Panc1 (cell line): Measurements from ENCODE around the gene TRAF7.
"Not testable (repeated sequence)": the region's sequence is repeated elsewhere in the genome, so short reads cannot be mapped to it uniquely, and the experiment has no call there.

Experiments used
- POLR2AphosphoS5 ChIP-seq: IDR thresholded peaks from 2 replicates; pipeline ENCODE4 v1.6.1; 2012; ENCODE audit warnings: mild to moderate bottlenecking, low read depth, low read length, moderate library complexity
- SIN3A ChIP-seq: IDR thresholded peaks from 2 replicates; pipeline ENCODE4 v1.6.1; 2012; ENCODE audit warnings: low read depth, mild to moderate bottlenecking, low read length, moderate library complexity, borderline replicate concordance; ENCODE audit not compliant: insufficient read depth
- TF ChIP-seq, protein P1 (sequence below): fragments of 450-650 bp; IDR thresholded peaks from 2 replicates; pipeline ENCODE4 v1.5.1; 2017; ENCODE audit warnings: mild to moderate bottlenecking
- TF ChIP-seq, protein P2 (sequence below), 2 experiments: IDR thresholded peaks; 2 replicates each; pipeline ENCODE4 v1.6.1; 2011 to 2012; ENCODE audit warnings: low read depth in 2 of 2, control low read depth in 1 of 2, low read length in 1 of 2, mild to moderate bottlenecking in 1 of 2, moderate library complexity in 1 of 2; ENCODE audit not compliant: insufficient read depth in 1 of 2

DNA sequence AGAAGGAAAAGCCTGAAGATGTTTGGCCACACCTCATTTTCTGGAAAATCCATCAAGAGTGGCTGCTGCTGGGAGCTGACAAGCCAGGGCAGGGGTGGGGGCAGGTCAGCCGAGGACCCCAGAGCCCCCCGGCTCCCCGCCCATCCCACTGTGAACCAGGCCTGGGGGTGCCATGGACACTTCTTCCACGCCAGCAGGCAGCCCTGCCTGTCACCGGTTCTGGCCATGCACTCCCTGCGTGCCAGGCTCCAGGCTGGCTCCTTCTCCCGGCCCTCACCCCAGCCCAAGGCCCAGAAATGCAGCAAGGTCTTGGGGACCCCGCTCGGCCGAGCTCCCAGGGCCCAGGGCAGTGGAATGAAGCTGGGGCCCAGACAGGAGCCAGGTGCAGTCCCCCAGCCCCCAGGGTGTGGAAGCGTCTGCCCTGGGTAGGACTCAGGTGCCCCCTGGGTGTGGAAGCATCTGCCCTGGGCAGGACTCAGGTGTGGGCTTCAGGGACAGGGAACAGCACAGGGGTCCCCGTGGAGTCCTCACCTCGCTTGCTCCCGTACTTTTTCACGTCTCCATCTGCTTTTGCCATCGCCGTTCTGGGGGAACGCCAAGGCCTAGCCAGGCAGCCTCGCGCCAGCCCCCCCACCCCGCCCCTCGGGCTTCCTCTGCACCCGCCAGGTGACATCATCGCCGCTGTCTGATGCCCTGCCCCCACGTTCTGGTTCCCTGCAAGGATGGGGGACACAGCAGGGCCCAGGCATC lies 32.5 kb upstream of the TRAF7 start:
- TF ChIP-seq, protein P1, sequence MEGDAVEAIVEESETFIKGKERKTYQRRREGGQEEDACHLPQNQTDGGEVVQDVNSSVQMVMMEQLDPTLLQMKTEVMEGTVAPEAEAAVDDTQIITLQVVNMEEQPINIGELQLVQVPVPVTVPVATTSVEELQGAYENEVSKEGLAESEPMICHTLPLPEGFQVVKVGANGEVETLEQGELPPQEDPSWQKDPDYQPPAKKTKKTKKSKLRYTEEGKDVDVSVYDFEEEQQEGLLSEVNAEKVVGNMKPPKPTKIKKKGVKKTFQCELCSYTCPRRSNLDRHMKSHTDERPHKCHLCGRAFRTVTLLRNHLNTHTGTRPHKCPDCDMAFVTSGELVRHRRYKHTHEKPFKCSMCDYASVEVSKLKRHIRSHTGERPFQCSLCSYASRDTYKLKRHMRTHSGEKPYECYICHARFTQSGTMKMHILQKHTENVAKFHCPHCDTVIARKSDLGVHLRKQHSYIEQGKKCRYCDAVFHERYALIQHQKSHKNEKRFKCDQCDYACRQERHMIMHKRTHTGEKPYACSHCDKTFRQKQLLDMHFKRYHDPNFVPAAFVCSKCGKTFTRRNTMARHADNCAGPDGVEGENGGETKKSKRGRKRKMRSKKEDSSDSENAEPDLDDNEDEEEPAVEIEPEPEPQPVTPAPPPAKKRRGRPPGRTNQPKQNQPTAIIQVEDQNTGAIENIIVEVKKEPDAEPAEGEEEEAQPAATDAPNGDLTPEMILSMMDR: not testable (repeated sequence)
- TF ChIP-seq, protein P2, sequence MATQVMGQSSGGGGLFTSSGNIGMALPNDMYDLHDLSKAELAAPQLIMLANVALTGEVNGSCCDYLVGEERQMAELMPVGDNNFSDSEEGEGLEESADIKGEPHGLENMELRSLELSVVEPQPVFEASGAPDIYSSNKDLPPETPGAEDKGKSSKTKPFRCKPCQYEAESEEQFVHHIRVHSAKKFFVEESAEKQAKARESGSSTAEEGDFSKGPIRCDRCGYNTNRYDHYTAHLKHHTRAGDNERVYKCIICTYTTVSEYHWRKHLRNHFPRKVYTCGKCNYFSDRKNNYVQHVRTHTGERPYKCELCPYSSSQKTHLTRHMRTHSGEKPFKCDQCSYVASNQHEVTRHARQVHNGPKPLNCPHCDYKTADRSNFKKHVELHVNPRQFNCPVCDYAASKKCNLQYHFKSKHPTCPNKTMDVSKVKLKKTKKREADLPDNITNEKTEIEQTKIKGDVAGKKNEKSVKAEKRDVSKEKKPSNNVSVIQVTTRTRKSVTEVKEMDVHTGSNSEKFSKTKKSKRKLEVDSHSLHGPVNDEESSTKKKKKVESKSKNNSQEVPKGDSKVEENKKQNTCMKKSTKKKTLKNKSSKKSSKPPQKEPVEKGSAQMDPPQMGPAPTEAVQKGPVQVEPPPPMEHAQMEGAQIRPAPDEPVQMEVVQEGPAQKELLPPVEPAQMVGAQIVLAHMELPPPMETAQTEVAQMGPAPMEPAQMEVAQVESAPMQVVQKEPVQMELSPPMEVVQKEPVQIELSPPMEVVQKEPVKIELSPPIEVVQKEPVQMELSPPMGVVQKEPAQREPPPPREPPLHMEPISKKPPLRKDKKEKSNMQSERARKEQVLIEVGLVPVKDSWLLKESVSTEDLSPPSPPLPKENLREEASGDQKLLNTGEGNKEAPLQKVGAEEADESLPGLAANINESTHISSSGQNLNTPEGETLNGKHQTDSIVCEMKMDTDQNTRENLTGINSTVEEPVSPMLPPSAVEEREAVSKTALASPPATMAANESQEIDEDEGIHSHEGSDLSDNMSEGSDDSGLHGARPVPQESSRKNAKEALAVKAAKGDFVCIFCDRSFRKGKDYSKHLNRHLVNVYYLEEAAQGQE (IDR thresholded peaks at IDR 0.05; ENCODE audit: insufficient read depth in 1 of 2, low read depth in 2 of 2, low read length in 1 of 2): not testable (repeated sequence)
- TF ChIP-seq POLR2AphosphoS5, SIN3A: not testable (repeated sequence)
